HUES6 (cell line): ENCODE measurements around the gene AGBL3.
"Not testable (repeated sequence)": the region's sequence is repeated elsewhere in the genome, so short reads cannot be mapped to it uniquely, and the experiment has no call there.

ENCODE experiments used
- H3K27ac ChIP-seq: 2 replicates; pipeline ENCODE4 v1.7.0; 2013; ENCODE audit warnings: low read depth, mild to moderate bottlenecking, low read length, inconsistent platforms
- H3K27me3 ChIP-seq: 2 replicates; pipeline ENCODE4 v1.6.1; 2013; ENCODE audit warnings: low read length; ENCODE audit not compliant: control insufficient read depth, insufficient read depth
- H3K36me3 ChIP-seq: 2 replicates; pipeline ENCODE4 v1.6.1; 2013; ENCODE audit warnings: low read length; ENCODE audit not compliant: control insufficient read depth, insufficient read depth
- H3K4me1 ChIP-seq: 2 replicates; pipeline ENCODE4 v1.6.1; 2013; ENCODE audit warnings: low read length; ENCODE audit not compliant: control insufficient read depth, insufficient read depth
- H3K4me3 ChIP-seq: 2 replicates; pipeline ENCODE4 v1.5.1; 2013; ENCODE audit warnings: low read depth, low read length
- H3K9ac ChIP-seq: one replicate; pipeline ENCODE4 v1.6.1; 2013; ENCODE audit warnings: mild to moderate bottlenecking, low read length
- H3K9me3 ChIP-seq: 2 replicates; pipeline ENCODE4 v1.6.1; 2013; ENCODE audit warnings: low read depth, low read length; ENCODE audit not compliant: control insufficient read depth, insufficient read depth

Gene AGBL3

GRCh38 chr7:134997214-134997885 is 11.0 kb downstream of the AGBL3 start:
- no peak overlapping the region for H3K9ac ChIP-seq
- no peak overlapping the region for H3K4me3 ChIP-seq
- no peak overlapping the region for H3K27ac ChIP-seq
- peaks cover 8% of the 10 kb centered on the region for H3K36me3 ChIP-seq
- no peaks in the 10 kb centered on the region for H3K9me3 ChIP-seq
- no peaks in the 10 kb centered on the region for H3K27me3 ChIP-seq
- H3K4me1 ChIP-seq = no peaks in the 10 kb centered on the region

DNA sequence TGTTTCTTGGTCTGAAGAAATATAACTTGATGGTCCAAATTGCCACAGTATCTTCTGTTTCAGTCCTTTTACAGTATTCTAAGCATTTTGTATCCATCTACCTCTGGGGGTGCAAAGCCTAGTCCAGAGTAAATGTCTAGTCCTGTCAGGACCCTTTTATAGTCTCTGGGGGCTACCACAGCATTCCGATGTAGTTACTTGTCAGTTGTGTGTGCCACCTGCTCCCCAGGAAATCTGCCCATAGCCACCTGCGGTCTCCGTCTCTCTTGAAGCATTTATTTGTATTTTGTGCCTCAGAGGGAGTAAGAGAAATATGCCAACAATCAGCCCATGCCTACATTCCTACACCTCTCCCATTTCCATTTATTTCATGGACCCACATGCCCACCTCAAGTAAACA is 12.8 kb downstream of the AGBL3 start:
- no peaks in the 10 kb centered on the region for H3K9me3 ChIP-seq
- H3K36me3 ChIP-seq = peaks cover 3% of the 10 kb centered on the region; the same call in 1 of the 2 replicates
- H3K9ac ChIP-seq = no peak overlapping the region
- no peak overlapping the region for H3K27ac ChIP-seq
- no peak overlapping the region for H3K4me3 ChIP-seq
- no peaks in the 10 kb centered on the region for H3K27me3 ChIP-seq
- H3K4me1 ChIP-seq = no peaks in the 10 kb centered on the region

DNA sequence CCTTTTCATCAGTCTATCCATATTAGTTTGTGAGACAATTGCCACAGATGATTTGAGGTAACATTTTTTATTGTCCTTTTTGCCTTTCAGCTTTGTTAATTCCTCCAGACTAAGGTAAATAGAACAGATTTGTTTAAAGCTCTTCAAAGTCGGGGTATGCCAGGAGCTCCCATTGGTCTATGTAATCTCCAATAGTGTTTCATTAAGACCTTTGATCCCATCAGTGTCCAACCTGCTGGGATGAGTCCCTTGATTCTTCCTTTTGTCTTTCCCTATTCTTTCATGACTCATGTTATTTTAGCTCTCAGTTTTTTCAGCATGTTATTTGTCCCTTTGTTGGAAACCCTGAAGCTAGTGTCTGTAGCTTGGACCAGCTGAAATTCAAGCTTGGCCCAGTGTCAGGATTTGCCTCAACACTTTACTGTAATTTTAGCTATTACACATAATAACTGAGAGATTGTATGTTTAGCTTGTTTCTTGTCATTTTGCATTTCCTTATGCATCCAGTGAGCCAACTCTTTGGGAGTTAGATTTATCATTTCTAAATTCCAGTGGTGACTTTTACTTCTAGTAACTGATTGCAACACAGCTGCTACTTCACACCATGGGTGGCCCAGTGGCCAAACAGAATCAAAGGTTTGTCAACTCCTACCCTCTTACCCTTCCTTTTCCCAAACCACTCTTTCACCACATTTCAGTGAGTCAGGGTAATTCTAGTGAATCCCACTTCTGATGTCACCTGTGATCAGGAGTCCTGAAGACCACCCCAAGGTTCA is 15.3 kb downstream of the AGBL3 start:
- H3K9ac ChIP-seq = no peak overlapping the region
- H3K9me3 ChIP-seq = no peaks in the 10 kb centered on the region
- no peak overlapping the region for H3K27ac ChIP-seq
- no peaks in the 10 kb centered on the region for H3K27me3 ChIP-seq
- no peaks in the 10 kb centered on the region for H3K4me1 ChIP-seq
- H3K4me3 ChIP-seq = no peak overlapping the region
- no peaks in the 10 kb centered on the region for H3K36me3 ChIP-seq

- Histone ChIP-seq H3K9ac (no peak overlapping the region), H3K27me3 (no peaks in the 10 kb centered on the region), H3K4me1 (no peaks in the 10 kb centered on the region), H3K9me3 (no peaks in the 10 kb centered on the region), H3K36me3 (no peaks in the 10 kb centered on the region), H3K4me3 (no peak overlapping the region), H3K27ac (no peak overlapping the region)
Observed at GRCh38 chr7:135012229-135012628, 25.9 kb downstream of the AGBL3 start.

- Histone ChIP-seq H3K4me3 (no peak overlapping the region), H3K4me1 (no peaks in the 10 kb centered on the region), H3K27me3 (no peaks in the 10 kb centered on the region), H3K27ac (no peak overlapping the region), H3K36me3 (no peaks in the 10 kb centered on the region), H3K9me3 (no peaks in the 10 kb centered on the region), H3K9ac (no peak overlapping the region)
Observed at GRCh38 chr7:135023622-135024021, 37.3 kb downstream of the AGBL3 start.

DNA sequence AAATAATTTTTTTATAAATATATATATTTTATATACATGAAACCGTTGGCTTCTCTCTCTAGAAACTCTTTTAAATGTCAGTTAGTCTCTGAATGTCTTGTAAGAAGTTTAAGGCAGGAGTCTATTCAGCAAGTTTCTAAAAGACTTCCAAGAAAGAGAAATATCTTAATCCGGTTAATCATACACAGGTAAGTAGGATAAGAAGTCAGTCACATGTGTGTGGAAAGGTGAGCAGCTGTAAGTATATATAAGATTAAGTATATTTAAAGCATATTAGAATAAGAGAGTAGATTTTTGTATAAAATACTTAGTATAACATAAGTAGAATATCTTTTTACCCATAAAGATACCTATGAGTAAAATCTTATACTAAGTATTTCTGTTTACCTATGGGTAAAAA is 48.9 kb downstream of the AGBL3 start:
- H3K9me3 ChIP-seq = no peaks in the 10 kb centered on the region
- H3K4me1 ChIP-seq = no peaks in the 10 kb centered on the region
- H3K27ac ChIP-seq = no peak overlapping the region
- no peak overlapping the region for H3K9ac ChIP-seq
- H3K4me3 ChIP-seq = no peak overlapping the region
- no peaks in the 10 kb centered on the region for H3K27me3 ChIP-seq
- H3K36me3 ChIP-seq = no peaks in the 10 kb centered on the region

DNA sequence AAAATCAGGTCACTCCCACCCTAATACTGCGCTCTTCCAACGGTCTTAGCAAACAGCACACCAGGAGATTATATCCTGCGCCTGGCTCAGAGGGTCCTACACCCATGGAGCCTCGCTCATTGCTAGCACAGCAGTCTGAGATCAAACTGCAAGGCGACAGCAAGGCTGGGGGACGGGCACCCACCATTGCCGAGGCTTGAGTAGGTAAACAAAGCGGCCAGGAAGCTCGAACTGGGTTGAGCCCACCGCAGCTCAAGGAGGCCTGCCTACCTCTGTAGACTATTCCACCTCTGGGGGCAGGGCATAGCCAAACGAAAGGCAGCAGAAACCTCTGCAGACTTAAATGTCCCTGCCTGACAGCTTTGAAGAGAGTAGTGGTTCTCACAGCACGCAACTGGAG is 80.7 kb downstream of the AGBL3 start:
- not testable (repeated sequence) for H3K27me3 ChIP-seq, H3K9ac ChIP-seq, H3K27ac ChIP-seq, H3K4me1 ChIP-seq, H3K4me3 ChIP-seq, H3K36me3 ChIP-seq
- peaks cover 20% of the 10 kb centered on the region for H3K9me3 ChIP-seq

- Histone ChIP-seq H3K4me3 (no peak overlapping the region), H3K9me3 (peaks cover 12% of the 10 kb centered on the region), H3K27ac (no peak overlapping the region), H3K4me1 (peaks cover 24% of the 10 kb centered on the region), H3K9ac (no peak overlapping the region), H3K27me3 (no peaks in the 10 kb centered on the region), H3K36me3 (no peaks in the 10 kb centered on the region)
Observed at GRCh38 chr7:135074096-135074495, 87.8 kb downstream of the AGBL3 start.

GRCh38 chr7:135074531-135074930 is 88.2 kb downstream of the AGBL3 start:
- H3K9ac ChIP-seq = no peak overlapping the region
- peaks cover 24% of the 10 kb centered on the region for H3K4me1 ChIP-seq

DNA sequence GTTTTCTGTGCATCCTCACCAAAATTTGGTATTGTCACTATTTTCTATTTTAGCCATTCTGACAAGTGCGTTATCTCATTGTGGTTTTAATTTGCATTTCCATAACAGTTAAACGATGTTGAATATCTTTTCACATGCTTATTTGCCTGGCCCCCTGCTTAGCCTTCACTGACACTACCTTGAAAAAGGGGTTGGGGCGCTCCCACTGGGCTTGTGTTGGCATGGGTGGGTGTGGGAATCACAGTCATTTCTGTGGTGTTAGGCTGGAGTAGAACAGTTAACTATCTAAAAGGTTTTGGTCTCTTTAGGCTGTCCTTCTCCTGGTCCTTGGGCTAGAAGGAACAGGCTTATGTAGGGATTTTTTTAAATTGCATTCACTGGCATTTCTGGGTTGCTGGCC is 89.4 kb downstream of the AGBL3 start:
- no peak overlapping the region for H3K27ac ChIP-seq

More at GRCh38 chr7:135074531-135074930, 88.2 kb downstream of the AGBL3 start:
- peaks cover 12% of the 10 kb centered on the region for H3K9me3 ChIP-seq
- H3K27me3 ChIP-seq = no peaks in the 10 kb centered on the region
- no peak overlapping the region for H3K27ac ChIP-seq
- no peak overlapping the region for H3K4me3 ChIP-seq
- H3K36me3 ChIP-seq = no peaks in the 10 kb centered on the region

GRCh38 chr7:135076882-135077281 is 90.6 kb downstream of the AGBL3 start:
- Histone ChIP-seq H3K9ac (no peak overlapping the region), H3K4me3 (peak overlapping the region; percentile 3; the same call in 1 of the 2 replicates), H3K27ac (no peak overlapping the region), H3K4me1 (peaks cover 24% of the 10 kb centered on the region), H3K9me3 (peaks cover 12% of the 10 kb centered on the region), H3K36me3 (no peaks in the 10 kb centered on the region), H3K27me3 (no peaks in the 10 kb centered on the region)

More for the DNA sequence above, 89.4 kb downstream of the AGBL3 start:
- no peaks in the 10 kb centered on the region for H3K27me3 ChIP-seq
- no peaks in the 10 kb centered on the region for H3K36me3 ChIP-seq
- H3K9me3 ChIP-seq = peaks cover 12% of the 10 kb centered on the region
- peaks cover 24% of the 10 kb centered on the region for H3K4me1 ChIP-seq
- H3K9ac ChIP-seq = no peak overlapping the region
- H3K4me3 ChIP-seq = no peak overlapping the region
